Fibroblast of lung (primary cell): ENCODE data around the gene TANC1. TPM values are rescaled to one million over a fixed set of nuclear protein-coding genes. Genes with fewer than 3 reads are reported as not detected.

Experiments used
- DNase-seq, 2 donors: peaks; one replicate each; pipeline versions ENCODE4 v3.0.0 to v3.0.0-alpha.2; 2010; ENCODE audit warnings: low read depth in 2 of 2
- H2AFZ ChIP-seq: 2 replicates; pipeline ENCODE4 v1.5.1; 2012; ENCODE audit warnings: low read length, control low read depth, inconsistent platforms
- H3K27ac ChIP-seq: 2 replicates; pipeline ENCODE4 v1.5.1; 2011; ENCODE audit warnings: low read length, control low read depth; ENCODE audit not compliant: insufficient read depth
- H3K27me3 ChIP-seq: 2 replicates; pipeline ENCODE4 v1.5.1; 2011; ENCODE audit warnings: mild to moderate bottlenecking, low read length; ENCODE audit not compliant: control insufficient read depth, insufficient read depth
- H3K36me3 ChIP-seq: 2 replicates; pipeline ENCODE4 v1.5.1; 2011; ENCODE audit warnings: low read length; ENCODE audit not compliant: control insufficient read depth, insufficient read depth
- H3K4me1 ChIP-seq: 2 replicates; pipeline ENCODE4 v1.5.1; 2011; ENCODE audit warnings: low read length; ENCODE audit not compliant: control insufficient read depth, insufficient read depth; ENCODE audit errors: extremely low read depth
- H3K4me2 ChIP-seq: 2 replicates; pipeline ENCODE4 v1.5.1; 2011; ENCODE audit warnings: low read length, control low read depth; ENCODE audit not compliant: insufficient read depth; ENCODE audit errors: extremely low read depth
- H3K4me3 ChIP-seq, 4 experiments: fragments of 200-600 bp in 1 of 4; sonication (generic) in 1 of 4; replicated peaks in 1 of 4; 2 replicates each; pipeline ENCODE4 v1.5.1; 2011 to 2016; ENCODE audit warnings: low read length in 4 of 4, low read depth in 3 of 4, mild to moderate bottlenecking in 3 of 4, control low read depth in 2 of 4, inconsistent platforms in 1 of 4, mixed read lengths in 1 of 4; ENCODE audit not compliant: insufficient read depth in 1 of 4; ENCODE audit errors: control extremely low read depth in 1 of 4
- H3K79me2 ChIP-seq: 2 replicates; pipeline ENCODE4 v1.5.1; 2012; ENCODE audit warnings: mild to moderate bottlenecking, low read length, inconsistent platforms; ENCODE audit not compliant: control insufficient read depth, insufficient read depth
- H3K9ac ChIP-seq: 2 replicates; pipeline ENCODE4 v1.5.1; 2011; ENCODE audit warnings: mild to moderate bottlenecking, low read length, control low read depth; ENCODE audit not compliant: insufficient read depth
- H3K9me3 ChIP-seq: 2 replicates; pipeline ENCODE4 v1.5.1; 2012; ENCODE audit warnings: low read depth, low read length; ENCODE audit not compliant: control insufficient read depth, insufficient read depth
- H4K20me1 ChIP-seq: 2 replicates; pipeline ENCODE4 v1.5.1; 2011; ENCODE audit warnings: low read length; ENCODE audit not compliant: control insufficient read depth, insufficient read depth; ENCODE audit errors: extremely low read depth
- CTCF ChIP-seq, 2 donors: IDR thresholded peaks in 1 of 2; conservative IDR thresholded peaks in 1 of 2; 1 replicate in 1 of 2; 2 replicates in 1 of 2; pipeline ENCODE4 v1.5.1; 2011 to 2012; ENCODE audit warnings: low read length in 2 of 2, control low read depth in 1 of 2, inconsistent platforms in 1 of 2, low read depth in 1 of 2, mild to moderate bottlenecking in 1 of 2
- EZH2 ChIP-seq: IDR thresholded peaks from 2 replicates; pipeline ENCODE4 v1.5.1; 2012; ENCODE audit warnings: low read length, control low read depth, mild to moderate bottlenecking; ENCODE audit errors: missing control alignments
- polyA plus RNA-seq, 2 donors: library from polyadenylated mRNA; depleted of rRNA in 1 of 2; stranded (reverse) in 1 of 2; unstranded in 1 of 2; fragments of >200 nt; gene quantifications; 2 replicates each; pipeline ENCODE4 v1.2.1, GENCODE V29; 2011 to 2012; ENCODE audit warnings: missing spikeins in 1 of 2
- total RNA-seq: library from RNA; depleted of rRNA; stranded (reverse); fragments of >200 nt; gene quantifications from 2 replicates; pipeline ENCODE4 v1.2.1, GENCODE V29; 2014

Gene TANC1
- total and polyA plus RNA-seq, 2 donors (not counting 1 experiment from before 2014, with no cell fraction given), result 32.7 to 41.9 TPM

- Histone ChIP-seq H3K27ac (peak overlapping the region; percentile 42), H3K79me2 (peaks cover 11% of the 10 kb centered on the region), H3K36me3 (no peaks in the 10 kb centered on the region), H2AFZ (no peak overlapping the region), H3K9me3 (no peaks in the 10 kb centered on the region), H3K27me3 (no peaks in the 10 kb centered on the region), H3K4me1 (peaks cover 12% of the 10 kb centered on the region), H3K9ac (no peak overlapping the region), H4K20me1 (no peaks in the 10 kb centered on the region), H3K4me2 (peak overlapping the region; percentile 39), H3K4me3 (no peak overlapping the region)
- peak; percentile 65 to 91 for DNase-seq
- TF ChIP-seq CTCF (conservative IDR thresholded peaks at IDR 0.05 in 1 of 2, IDR thresholded peaks at IDR 0.05 in 1 of 2; ENCODE audit: low read depth in 1 of 2, low read length in 2 of 2), result no peak
- TF ChIP-seq EZH2, result no peak
These were observed 77.4 kb downstream of the TANC1 start for GRCh38 chr2:159045545-159046454.

GRCh38 chr2:159046966-159047365 lies 78.5 kb downstream of the TANC1 start:
- H3K27me3 ChIP-seq, result no peaks in the 10 kb centered on the region
- no peaks in the 10 kb centered on the region for H3K9me3 ChIP-seq
- no peaks in the 10 kb centered on the region for H3K36me3 ChIP-seq
- no peaks in the 10 kb centered on the region for H4K20me1 ChIP-seq
- TF ChIP-seq EZH2 (no peak), CTCF (conservative IDR thresholded peaks at IDR 0.05 in 1 of 2, IDR thresholded peaks at IDR 0.05 in 1 of 2; ENCODE audit: low read depth in 1 of 2, low read length in 2 of 2) (no peak)
- peak overlapping the region; percentile 2 for H3K4me2 ChIP-seq
- H2AFZ ChIP-seq, result no peak overlapping the region
- peaks cover 7% of the 10 kb centered on the region for H3K79me2 ChIP-seq
- DNase-seq, result peak; percentile 61 to 94
- peak overlapping the region; percentile 42 for H3K27ac ChIP-seq
- no peak overlapping the region for H3K9ac ChIP-seq
- peaks cover 12% of the 10 kb centered on the region for H3K4me1 ChIP-seq
- H3K4me3 ChIP-seq, result no peak overlapping the region

- DNase-seq, result no peak
- Histone ChIP-seq H3K27me3 (no peaks in the 10 kb centered on the region), H3K9me3 (no peaks in the 10 kb centered on the region), H2AFZ (no peak overlapping the region), H3K79me2 (peaks cover 9% of the 10 kb centered on the region), H4K20me1 (no peaks in the 10 kb centered on the region), H3K4me3 (no peak overlapping the region), H3K9ac (no peak overlapping the region), H3K27ac (no peak overlapping the region), H3K4me1 (peaks cover 14% of the 10 kb centered on the region), H3K36me3 (no peaks in the 10 kb centered on the region), H3K4me2 (no peak overlapping the region)
- TF ChIP-seq CTCF (conservative IDR thresholded peaks at IDR 0.05 in 1 of 2, IDR thresholded peaks at IDR 0.05 in 1 of 2; ENCODE audit: low read depth in 1 of 2, low read length in 2 of 2) (no peak), EZH2 (no peak)
These were observed 82.0 kb downstream of the TANC1 start for GRCh38 chr2:159050426-159050825.
